Fibroblast of the aortic adventitia (primary cell): ENCODE measurements around the gene FOS. TPM values are rescaled to one million over a fixed set of nuclear protein-coding genes. Genes with fewer than 3 reads are reported as not detected.

Experiments used
- DNase-seq: peaks from one replicate; pipeline ENCODE4 v3.0.0-alpha.2; 2010; ENCODE audit warnings: low read depth
- H3K4me3 ChIP-seq: 2 replicates; pipeline ENCODE4 v1.5.1; 2011; ENCODE audit warnings: low read depth, mild to moderate bottlenecking, control low read depth, low read length, moderate library complexity
- CTCF ChIP-seq: IDR thresholded peaks from 2 replicates; pipeline ENCODE4 v1.5.1; 2011; ENCODE audit warnings: mild to moderate bottlenecking, low read length, control low read depth, inconsistent platforms; ENCODE audit not compliant: insufficient read depth
- total RNA-seq: library from RNA; depleted of rRNA; stranded (reverse); fragments of >200 nt; gene quantifications from 2 replicates; pipeline ENCODE4 v1.2.3, GENCODE V29; 2012; ENCODE audit warnings: low replicate concordance

FOS gene
- total RNA-seq, 1 donor, result 1.4 TPM

DNA sequence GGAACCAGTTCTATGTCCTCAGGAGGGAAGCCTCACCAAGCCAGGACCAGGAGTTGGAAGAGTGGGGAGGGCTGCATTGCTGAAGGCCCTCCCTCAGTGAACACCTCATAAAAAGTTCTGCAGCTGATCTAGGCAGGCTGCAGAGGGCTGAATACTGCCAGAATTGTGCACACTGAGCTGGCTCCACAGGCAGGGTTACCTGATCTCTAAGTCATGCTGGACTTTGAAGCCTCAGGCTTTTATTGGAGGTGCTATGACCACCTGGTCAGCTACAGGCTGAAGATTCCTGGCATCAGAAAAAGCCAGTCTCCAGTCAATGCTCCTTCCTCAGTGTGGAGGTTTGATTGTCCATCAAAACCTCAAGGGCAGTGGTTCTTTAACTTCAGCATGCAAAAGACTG, 39.7 kb downstream of the FOS start:
- no peak for DNase-seq
- TF ChIP-seq CTCF, result no peak
- H3K4me3 ChIP-seq, result no peak overlapping the region

GRCh38 chr14:75319021-75319420, 40.4 kb downstream of the FOS start:
- no peak for DNase-seq
- no peak for TF ChIP-seq CTCF
- H3K4me3 ChIP-seq, result no peak overlapping the region

DNA sequence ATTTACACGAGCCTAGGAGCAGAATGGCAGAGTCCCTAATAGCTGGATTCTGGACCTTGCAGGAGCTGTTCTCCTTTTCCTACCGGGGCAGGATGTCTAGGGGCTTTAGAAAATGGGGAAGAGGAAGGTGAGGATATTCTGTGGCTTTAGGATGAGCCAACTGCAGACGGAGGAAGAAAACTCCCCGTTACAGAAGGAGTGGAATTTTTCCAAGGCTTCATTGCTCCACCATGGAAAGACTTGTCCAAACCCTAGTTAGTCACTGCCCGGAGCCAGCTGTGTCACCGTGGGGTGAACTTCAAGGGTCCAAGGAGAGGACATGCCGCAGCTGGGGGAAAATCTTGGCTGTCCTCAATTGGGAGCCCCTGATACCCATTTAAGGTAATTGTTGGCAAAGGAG, 41.6 kb downstream of the FOS start:
- no peak for DNase-seq
- no peak overlapping the region for H3K4me3 ChIP-seq
- TF ChIP-seq CTCF, result no peak

GRCh38 chr14:75322746-75323145, 44.1 kb downstream of the FOS start:
- no peak for TF ChIP-seq CTCF
- no peak overlapping the region for H3K4me3 ChIP-seq
- no peak for DNase-seq

GRCh38 chr14:75323571-75323970, 44.9 kb downstream of the FOS start:
- peak; percentile 30 for DNase-seq
- no peak for TF ChIP-seq CTCF

GRCh38 chr14:75328558-75329155, 50.0 kb downstream of the FOS start:
- no peak for DNase-seq
- no peak overlapping the region for H3K4me3 ChIP-seq
- no peak for TF ChIP-seq CTCF

More at GRCh38 chr14:75323571-75323970, 44.9 kb downstream of the FOS start:
- H3K4me3 ChIP-seq, result no peak overlapping the region

- DNase-seq, result no peak
- no peak overlapping the region for H3K4me3 ChIP-seq
- TF ChIP-seq CTCF, result no peak
Measured at GRCh38 chr14:75329369-75329768, 50.7 kb downstream of the FOS start.
